Upper lobe of left lung (tissue), 6 donors: ENCODE results near the gene YPEL1. TPM values are rescaled to one million over a fixed set of nuclear protein-coding genes. Genes with fewer than 3 reads are reported as not detected.
"Not testable (repeated sequence)": the region's sequence is repeated elsewhere in the genome, so short reads cannot be mapped to it uniquely, and the experiment has no call there.

Experiments used
- ATAC-seq, 2 donors: fragments of 200-7000 bp; cut with Tn5 transposase; one replicate each; pipeline ENCODE4 v1.9.1; 2022; ENCODE audit warnings: mild to moderate bottlenecking in 2 of 2, moderate library complexity in 2 of 2; ENCODE audit not compliant: low FRiP score in 2 of 2
- DNase-seq, 2 donors: peaks; one replicate each; pipeline ENCODE4 v3.0.0-alpha.2; 2019 to 2020
- H3K27ac ChIP-seq, 4 donors: fragments of 200-600 bp; sonication (generic); one replicate each; pipeline ENCODE4 v1.5.1; 2016 to 2019
- H3K27me3 ChIP-seq, 4 donors: fragments of 200-600 bp; sonication (generic); one replicate each; pipeline ENCODE4 v1.5.1; 2017 to 2019
- H3K36me3 ChIP-seq, 4 donors: fragments of 200-600 bp; sonication (generic); one replicate each; pipeline ENCODE4 v1.5.1; 2016 to 2019
- H3K4me1 ChIP-seq, 4 donors: fragments of 200-600 bp; sonication (generic); one replicate each; pipeline ENCODE4 v1.5.1; 2018 to 2019
- H3K4me3 ChIP-seq, 4 donors: fragments of 200-600 bp; sonication (generic); one replicate each; pipeline ENCODE4 v1.5.1; 2017 to 2019; ENCODE audit warnings: mild to moderate bottlenecking in 2 of 4, moderate library complexity in 1 of 4
- H3K9me3 ChIP-seq, 4 donors: fragments of 200-600 bp; sonication (generic); one replicate each; pipeline ENCODE4 v1.5.1; 2018 to 2019
- EP300 ChIP-seq, 4 donors: sonication (generic); formaldehyde crosslinking; IDR thresholded peaks; one replicate each; pipeline ENCODE4 v1.5.1; 2017; ENCODE audit warnings: antibody characterized with exemption in 4 of 4, control low read depth in 2 of 4
- POLR2A ChIP-seq, 4 donors: fragments of 450-650 bp; IDR thresholded peaks; one replicate each; pipeline ENCODE4 v1.5.1; 2016 to 2017; ENCODE audit warnings: antibody characterized with exemption in 4 of 4, mild to moderate bottlenecking in 2 of 4
- POLR2AphosphoS5 ChIP-seq, 2 donors: sonication (generic); formaldehyde crosslinking; IDR thresholded peaks; one replicate each; pipeline ENCODE4 v1.5.1; 2017; ENCODE audit warnings: antibody characterized with exemption in 2 of 2
- WGBS, 2 donors: methylation state at CpG; one replicate each; pipeline ENCODE4 v1.1.5; 2017 to 2018; 5-methylcytosine and 5-hydroxymethylcytosine counted together
- total RNA-seq, 6 donors: library from RNA; depleted of rRNA in 4 of 6; stranded (reverse); fragments of >200 nt in 4 of 6; gene quantifications; one replicate each; pipeline versions ENCODE4 v1.1.0 to v1.2.1, GENCODE V29; 2016 to 2021
- TF ChIP-seq, protein P1 (sequence below), 6 experiments: fragments of 450-650 bp in 4 of 6; fragments of 200-600 bp in 2 of 6; sonication (generic) in 2 of 6; IDR thresholded peaks; one replicate each; pipeline ENCODE4 v1.5.1; 2016 to 2019; ENCODE audit warnings: antibody characterized with exemption in 6 of 6
- donor health status: DM: no; HTN: no; CAD: no; lungs with moderate emphysema.
- donor health status: DM: no; HTN: yes; CAD: no; lungs with severe emphysema.

Gene YPEL1
- total RNA-seq, 6 donors from 2014 or later = 4.4 to 11.6 (median 7.4) TPM

DNA sequence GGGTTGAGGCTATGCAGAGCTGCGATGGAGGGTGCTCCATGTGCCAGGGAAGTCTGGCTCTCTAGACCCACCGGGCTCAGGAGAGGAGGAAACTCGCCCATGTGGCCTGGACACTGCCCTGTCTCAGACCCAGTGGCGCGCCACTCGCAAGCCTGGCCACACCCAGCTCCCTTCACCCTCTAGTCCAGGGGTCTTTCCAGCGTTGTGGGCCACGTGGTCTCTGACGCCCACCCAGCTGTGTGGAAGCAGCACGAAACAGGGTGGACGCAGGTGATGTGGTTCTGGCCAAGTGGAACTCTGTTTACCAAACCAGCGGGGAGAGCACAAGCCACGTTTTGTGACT lies 41.6 kb downstream of the YPEL1 start:
- peaks cover 1 to 5% (median 3%) of the 10 kb centered on the region in 4 donors for H3K4me1 ChIP-seq
- H3K4me3 ChIP-seq = no peak overlapping the region
- H3K36me3 ChIP-seq = peaks cover 19 to 89% (median 65%) of the 10 kb centered on the region in 4 donors
- H3K9me3 ChIP-seq = no peaks in the 10 kb centered on the region
- H3K27me3 ChIP-seq = no peaks in the 10 kb centered on the region
- ATAC-seq = no peak
- H3K27ac ChIP-seq = no peak overlapping the region
- TF ChIP-seq POLR2AphosphoS5 (IDR thresholded peaks at IDR 0.05) (no peak), POLR2A (IDR thresholded peaks at IDR 0.05) (no peak), EP300 (IDR thresholded peaks at IDR 0.05) (no peak)
- TF ChIP-seq, protein P1, sequence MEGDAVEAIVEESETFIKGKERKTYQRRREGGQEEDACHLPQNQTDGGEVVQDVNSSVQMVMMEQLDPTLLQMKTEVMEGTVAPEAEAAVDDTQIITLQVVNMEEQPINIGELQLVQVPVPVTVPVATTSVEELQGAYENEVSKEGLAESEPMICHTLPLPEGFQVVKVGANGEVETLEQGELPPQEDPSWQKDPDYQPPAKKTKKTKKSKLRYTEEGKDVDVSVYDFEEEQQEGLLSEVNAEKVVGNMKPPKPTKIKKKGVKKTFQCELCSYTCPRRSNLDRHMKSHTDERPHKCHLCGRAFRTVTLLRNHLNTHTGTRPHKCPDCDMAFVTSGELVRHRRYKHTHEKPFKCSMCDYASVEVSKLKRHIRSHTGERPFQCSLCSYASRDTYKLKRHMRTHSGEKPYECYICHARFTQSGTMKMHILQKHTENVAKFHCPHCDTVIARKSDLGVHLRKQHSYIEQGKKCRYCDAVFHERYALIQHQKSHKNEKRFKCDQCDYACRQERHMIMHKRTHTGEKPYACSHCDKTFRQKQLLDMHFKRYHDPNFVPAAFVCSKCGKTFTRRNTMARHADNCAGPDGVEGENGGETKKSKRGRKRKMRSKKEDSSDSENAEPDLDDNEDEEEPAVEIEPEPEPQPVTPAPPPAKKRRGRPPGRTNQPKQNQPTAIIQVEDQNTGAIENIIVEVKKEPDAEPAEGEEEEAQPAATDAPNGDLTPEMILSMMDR (IDR thresholded peaks at IDR 0.05) = no peak
- DNase-seq = no peak
- WGBS, 2 donors = 90 to 95% methylated on average over 9 to 12 of the region's 13 CpGs

DNA sequence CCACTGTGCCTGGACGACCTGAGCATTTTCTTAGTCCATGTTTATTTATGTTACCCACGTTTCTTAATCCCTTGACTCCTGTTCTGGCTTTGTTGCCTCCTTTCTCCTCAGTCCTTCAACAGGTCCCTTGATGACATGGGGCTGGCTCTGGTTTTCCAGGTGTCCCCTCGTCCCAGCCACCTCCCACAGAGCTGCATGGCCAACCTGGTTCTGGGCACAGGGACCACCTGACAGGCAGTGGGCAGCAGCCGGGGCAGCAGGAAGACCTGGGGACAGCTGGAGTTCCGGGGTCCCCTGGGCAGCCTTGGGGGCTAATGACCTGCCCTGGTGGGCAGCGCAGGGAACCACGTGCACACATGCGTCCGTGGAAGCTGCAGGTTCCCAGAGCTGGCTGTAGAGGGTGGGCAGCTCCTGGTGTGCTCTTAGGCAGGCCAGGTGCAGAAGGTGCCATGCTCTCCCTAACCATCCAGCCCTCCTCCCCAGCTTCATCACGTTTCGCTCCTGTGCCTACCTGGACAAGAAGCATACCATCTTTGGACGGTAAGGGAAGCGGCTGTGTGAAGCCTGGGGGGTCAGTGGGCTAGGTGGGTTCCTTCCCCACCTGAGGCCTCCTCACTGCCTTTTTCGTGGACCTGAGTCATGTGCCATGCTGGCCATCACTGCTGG lies 42.1 kb downstream of the YPEL1 start:
- Histone ChIP-seq H3K36me3 (peaks cover 20 to 89% (median 69%) of the 10 kb centered on the region in 4 donors), H3K4me1 (peaks cover 0 to 3% (median 0%) of the 10 kb centered on the region in 4 donors), H3K27ac (no peak overlapping the region), H3K4me3 (no peak overlapping the region), H3K9me3 (no peaks in the 10 kb centered on the region), H3K27me3 (no peaks in the 10 kb centered on the region)
- TF ChIP-seq, protein P1 (IDR thresholded peaks at IDR 0.05) = no peak
- TF ChIP-seq POLR2A (IDR thresholded peaks at IDR 0.05) (no peak), EP300 (IDR thresholded peaks at IDR 0.05) (no peak), POLR2AphosphoS5 (IDR thresholded peaks at IDR 0.05) (no peak)
- 89 to 92% methylated on average over 10 to 14 of the region's 14 CpGs for WGBS, 2 donors
- no peak for ATAC-seq
- peak in 1 of 2 donors; percentile 62 for DNase-seq

DNA sequence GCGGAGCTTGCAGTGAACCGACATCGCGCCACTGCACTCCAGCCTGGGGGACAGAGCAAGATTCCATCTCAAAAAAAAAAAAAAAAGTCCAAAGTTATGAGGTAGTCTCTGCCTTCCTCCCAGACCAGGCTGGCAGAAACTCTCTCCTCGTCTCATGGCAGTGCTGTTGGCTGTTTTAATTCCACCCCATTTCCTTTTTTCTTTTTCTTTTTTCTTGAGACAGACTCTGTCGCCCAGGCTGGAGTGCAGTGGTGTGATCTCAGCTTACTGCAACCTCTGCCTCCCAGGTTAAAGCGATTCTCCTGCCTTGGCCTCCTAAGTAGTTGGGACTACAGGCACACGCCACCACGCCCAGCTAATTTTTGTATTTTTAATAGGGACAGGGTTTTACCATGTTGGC lies 42.7 kb downstream of the YPEL1 start:
- H3K4me1 ChIP-seq, H3K27me3 ChIP-seq, H3K4me3 ChIP-seq, DNase-seq, H3K27ac ChIP-seq, ATAC-seq, H3K9me3 ChIP-seq: not testable (repeated sequence)
- peaks cover 26 to 92% (median 75%) of the 10 kb centered on the region in 4 donors for H3K36me3 ChIP-seq
- WGBS, 2 donors = 91 to 94% methylated on average over 9 of the region's 9 CpGs

DNA sequence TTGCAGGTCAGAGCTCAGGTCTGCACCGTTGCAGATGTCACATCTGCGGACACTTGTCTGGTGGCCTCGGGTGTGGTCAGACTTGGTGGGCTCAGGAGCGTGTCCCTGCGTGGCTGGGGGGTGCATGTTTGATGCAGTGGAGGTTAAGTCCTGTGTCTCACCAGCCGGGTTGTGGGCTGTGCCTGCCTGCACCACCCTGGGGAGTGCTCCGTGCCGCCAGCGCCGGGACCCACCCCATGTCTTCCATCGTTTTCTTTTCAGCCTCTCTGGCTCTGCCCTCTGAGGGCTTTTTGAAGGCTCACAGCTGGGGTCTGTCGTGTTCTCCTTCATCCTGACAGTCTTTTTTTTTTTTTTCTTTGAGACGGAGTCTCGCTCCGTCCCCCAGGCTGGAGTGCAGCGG lies 43.8 kb downstream of the YPEL1 start:
- H3K27me3 ChIP-seq = no peaks in the 10 kb centered on the region
- H3K9me3 ChIP-seq = no peaks in the 10 kb centered on the region
- TF ChIP-seq, protein P1 (IDR thresholded peaks at IDR 0.05) = no peak
- TF ChIP-seq EP300 (IDR thresholded peaks at IDR 0.05) (no peak), POLR2AphosphoS5 (IDR thresholded peaks at IDR 0.05) (no peak)
- 78 to 85% methylated on average over 15 to 16 of the region's 16 CpGs for WGBS, 2 donors
- peaks cover 23 to 94% (median 76%) of the 10 kb centered on the region in 4 donors for H3K36me3 ChIP-seq
- no peak overlapping the region for H3K27ac ChIP-seq
- no peak overlapping the region for H3K4me3 ChIP-seq
- H3K4me1 ChIP-seq = no peaks in the 10 kb centered on the region
- DNase-seq (peak in 1 of 2 donors; percentile 65), ATAC-seq (no peak)

DNA sequence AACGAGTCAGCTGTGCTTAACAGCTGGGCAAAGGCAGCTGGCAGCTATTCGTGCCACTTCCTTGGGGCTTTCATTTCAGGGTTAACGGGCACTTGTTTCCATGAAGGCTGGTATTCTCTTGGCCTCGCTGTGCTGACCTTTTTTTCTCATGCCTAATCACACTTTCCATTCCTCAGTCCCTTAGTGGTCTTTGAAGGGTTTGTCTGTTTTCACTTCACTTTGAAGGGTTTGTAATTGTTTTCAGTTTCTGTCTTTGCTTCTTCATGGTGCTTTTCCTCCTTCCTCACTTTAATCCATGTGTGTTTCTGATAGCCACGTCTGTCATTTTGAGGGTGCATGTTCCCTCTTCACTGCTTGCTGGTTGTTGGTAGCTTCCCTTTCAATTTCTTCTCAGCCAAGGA lies 45.2 kb downstream of the YPEL1 start:
- H3K4me3 ChIP-seq = no peak overlapping the region
- H3K9me3 ChIP-seq = no peaks in the 10 kb centered on the region
- DNase-seq (no peak), ATAC-seq (no peak)
- H3K27ac ChIP-seq = no peak overlapping the region
- H3K36me3 ChIP-seq = peaks cover 26 to 94% (median 76%) of the 10 kb centered on the region in 4 donors
- H3K27me3 ChIP-seq = no peaks in the 10 kb centered on the region
- 62 to 63% methylated on average over 5 of the region's 5 CpGs for WGBS, 2 donors
- H3K4me1 ChIP-seq = no peaks in the 10 kb centered on the region
- TF ChIP-seq, protein P1 (IDR thresholded peaks at IDR 0.05) = no peak
- TF ChIP-seq POLR2A (IDR thresholded peaks at IDR 0.05) = no peak
- no peak for TF ChIP-seq EP300 (IDR thresholded peaks at IDR 0.05)
- TF ChIP-seq POLR2AphosphoS5 (IDR thresholded peaks at IDR 0.05) = no peak
